Measurements from ENCODE around the gene FGFRL1.
A peak's percentile ranks its signal among the peaks of the same experiment; 100 is the strongest.

The FGFRL1 gene

GRCh38 chr4:1000686-1001260 lies 10.7 kb upstream of the FGFRL1 start:
- TF ChIP-seq TAF1 (IDR thresholded peaks at IDR 0.05; ENCODE audit: low read depth) (no peak), RAD21 (IDR thresholded peaks at IDR 0.05; ENCODE audit: low read depth) (no peak), USF1 (IDR thresholded peaks at IDR 0.05) (no peak), YY1 (IDR thresholded peaks at IDR 0.05; ENCODE audit: low read depth) (no peak), EGR1 (IDR thresholded peaks at IDR 0.05) (no peak)

GRCh38 chr4:1001561-1002130 lies 9.8 kb upstream of the FGFRL1 start:
- no peak for TF ChIP-seq REST (IDR thresholded peaks at IDR 0.05; ENCODE audit: low read depth)
- TF ChIP-seq ZBTB7A (IDR thresholded peaks at IDR 0.05; ENCODE audit: low read depth) = 0 out of 2 replicates have a peak, but pooled peaks have one; percentile 32

- TF ChIP-seq USF1 (IDR thresholded peaks at IDR 0.05) (0 out of 2 replicates have a peak, but pooled peaks have one; percentile 24), CEBPB (IDR thresholded peaks at IDR 0.05) (peak; percentile 93), CREB1 (IDR thresholded peaks at IDR 0.05; ENCODE audit: low read depth) (no peak), ZBTB7A (IDR thresholded peaks at IDR 0.05; ENCODE audit: low read depth) (0 out of 2 replicates have a peak, but pooled peaks have one; percentile 9), MAX (IDR thresholded peaks at IDR 0.05) (peak; percentile 87), REST (IDR thresholded peaks at IDR 0.05; ENCODE audit: low read depth) (no peak), FOXM1 (IDR thresholded peaks at IDR 0.05; ENCODE audit: borderline replicate concordance, low read depth) (no peak), EP300 (IDR thresholded peaks at IDR 0.05; ENCODE audit: borderline replicate concordance) (no peak), RAD21 (IDR thresholded peaks at IDR 0.05; ENCODE audit: low read depth) (no peak)
Observed at GRCh38 chr4:1002131-1002630, 9.2 kb upstream of the FGFRL1 start.

GRCh38 chr4:1002631-1003251 lies 8.7 kb upstream of the FGFRL1 start:
- TF ChIP-seq USF1 (IDR thresholded peaks at IDR 0.05) (no peak), EGR1 (IDR thresholded peaks at IDR 0.05) (no peak), NFIC (IDR thresholded peaks at IDR 0.05) (no peak)

GRCh38 chr4:1003271-1004070 lies 8.0 kb upstream of the FGFRL1 start:
- TF ChIP-seq TCF12 (IDR thresholded peaks at IDR 0.05; ENCODE audit: low read depth) = no peak
- TF ChIP-seq CEBPB (IDR thresholded peaks at IDR 0.05) = no peak
- no peak for TF ChIP-seq FOXM1 (IDR thresholded peaks at IDR 0.05; ENCODE audit: borderline replicate concordance, low read depth)
- TF ChIP-seq CREB1 (IDR thresholded peaks at IDR 0.05; ENCODE audit: low read depth) = no peak
- no peak for TF ChIP-seq EGR1 (IDR thresholded peaks at IDR 0.05)
- TF ChIP-seq REST (IDR thresholded peaks at IDR 0.05; ENCODE audit: low read depth) = no peak
- no peak for TF ChIP-seq RAD21 (IDR thresholded peaks at IDR 0.05; ENCODE audit: low read depth)
- TF ChIP-seq EP300 (IDR thresholded peaks at IDR 0.05; ENCODE audit: borderline replicate concordance) = no peak
- TF ChIP-seq ZBTB7A (IDR thresholded peaks at IDR 0.05; ENCODE audit: low read depth) = no peak
- TF ChIP-seq TEAD4 (IDR thresholded peaks at IDR 0.05) = no peak
- TF ChIP-seq YY1 (IDR thresholded peaks at IDR 0.05; ENCODE audit: low read depth) = no peak
- TF ChIP-seq NFIC (IDR thresholded peaks at IDR 0.05) = no peak
- TF ChIP-seq TAF1 (IDR thresholded peaks at IDR 0.05; ENCODE audit: low read depth) = no peak
- TF ChIP-seq MAX (IDR thresholded peaks at IDR 0.05) = no peak
- TF ChIP-seq USF1 (IDR thresholded peaks at IDR 0.05) = no peak
